ENCODE results near the gene PTK7.
A peak's percentile ranks its signal among the peaks of the same experiment; 100 is the strongest.

Gene PTK7

GRCh38 chr6:43141644-43142043 is 65.5 kb downstream of the PTK7 start:
- no peak for DNase-seq (ENCODE audit: low spot score)
- TF ChIP-seq, protein P1, sequence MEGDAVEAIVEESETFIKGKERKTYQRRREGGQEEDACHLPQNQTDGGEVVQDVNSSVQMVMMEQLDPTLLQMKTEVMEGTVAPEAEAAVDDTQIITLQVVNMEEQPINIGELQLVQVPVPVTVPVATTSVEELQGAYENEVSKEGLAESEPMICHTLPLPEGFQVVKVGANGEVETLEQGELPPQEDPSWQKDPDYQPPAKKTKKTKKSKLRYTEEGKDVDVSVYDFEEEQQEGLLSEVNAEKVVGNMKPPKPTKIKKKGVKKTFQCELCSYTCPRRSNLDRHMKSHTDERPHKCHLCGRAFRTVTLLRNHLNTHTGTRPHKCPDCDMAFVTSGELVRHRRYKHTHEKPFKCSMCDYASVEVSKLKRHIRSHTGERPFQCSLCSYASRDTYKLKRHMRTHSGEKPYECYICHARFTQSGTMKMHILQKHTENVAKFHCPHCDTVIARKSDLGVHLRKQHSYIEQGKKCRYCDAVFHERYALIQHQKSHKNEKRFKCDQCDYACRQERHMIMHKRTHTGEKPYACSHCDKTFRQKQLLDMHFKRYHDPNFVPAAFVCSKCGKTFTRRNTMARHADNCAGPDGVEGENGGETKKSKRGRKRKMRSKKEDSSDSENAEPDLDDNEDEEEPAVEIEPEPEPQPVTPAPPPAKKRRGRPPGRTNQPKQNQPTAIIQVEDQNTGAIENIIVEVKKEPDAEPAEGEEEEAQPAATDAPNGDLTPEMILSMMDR (IDR thresholded peaks at IDR 0.05; ENCODE audit: extremely low read depth, insufficient read depth, missing control alignments), result no peak
- in situ Hi-C loops (cut with MboI; ENCODE audit: low pct_unique_long_range_greater_than_20kb, low sequenced_read_pairs, unreplicated experiment), result loop anchor here (10.0 kb wide), 1 partner anchor 237 kb away; no protein-coding TSS in a partner anchor

DNA sequence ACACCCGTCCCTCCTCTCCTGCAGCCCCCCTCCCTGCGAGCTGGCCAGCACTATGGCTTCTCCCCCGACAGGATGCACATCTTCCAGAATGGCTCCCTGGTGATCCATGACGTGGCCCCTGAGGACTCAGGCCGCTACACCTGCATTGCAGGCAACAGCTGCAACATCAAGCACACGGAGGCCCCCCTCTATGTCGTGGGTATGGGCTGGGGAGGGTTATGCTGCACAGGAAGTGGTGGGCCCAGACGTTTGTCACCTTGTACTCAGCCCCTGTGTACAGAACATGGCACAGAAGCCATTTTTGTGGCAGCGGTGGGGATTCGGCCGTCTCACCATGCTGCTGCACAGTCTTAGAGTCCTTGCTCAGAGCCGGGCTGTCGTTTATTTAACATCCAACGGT is 66.0 kb downstream of the PTK7 start:
- TF ChIP-seq, protein P1 (IDR thresholded peaks at IDR 0.05; ENCODE audit: extremely low read depth, insufficient read depth, missing control alignments), result no peak
- in situ Hi-C loops (cut with MboI; ENCODE audit: low pct_unique_long_range_greater_than_20kb, low sequenced_read_pairs, unreplicated experiment), result loop anchor here (10.0 kb wide), 1 partner anchor 237 kb away; no protein-coding TSS in a partner anchor
- no peak for DNase-seq (ENCODE audit: low spot score)

- DNase-seq (ENCODE audit: low spot score), result peak; percentile 92
- in situ Hi-C loops (cut with MboI; ENCODE audit: low pct_unique_long_range_greater_than_20kb, low sequenced_read_pairs, unreplicated experiment), result loop anchor here (10.0 kb wide), 1 partner anchor 239 kb away; no protein-coding TSS in a partner anchor
- TF ChIP-seq, protein P1 (IDR thresholded peaks at IDR 0.05; ENCODE audit: extremely low read depth, insufficient read depth, missing control alignments), result peak; percentile 98
These were observed 67.4 kb downstream of the PTK7 start for GRCh38 chr6:43143235-43144128.

- in situ Hi-C loops (cut with MboI; ENCODE audit: low pct_unique_long_range_greater_than_20kb, low sequenced_read_pairs, unreplicated experiment), result loop anchor here (10.0 kb wide), 1 partner anchor 240 kb away; no protein-coding TSS in a partner anchor
- TF ChIP-seq, protein P1 (IDR thresholded peaks at IDR 0.05; ENCODE audit: extremely low read depth, insufficient read depth, missing control alignments), result no peak
These were observed 68.8 kb downstream of the PTK7 start for GRCh38 chr6:43144879-43145278.

GRCh38 chr6:43146261-43146660 is 70.1 kb downstream of the PTK7 start:
- TF ChIP-seq, protein P1 (IDR thresholded peaks at IDR 0.05; ENCODE audit: extremely low read depth, insufficient read depth, missing control alignments), result peak; percentile 8
- DNase-seq (ENCODE audit: low spot score), result no peak
- in situ Hi-C loops (cut with MboI; ENCODE audit: low pct_unique_long_range_greater_than_20kb, low sequenced_read_pairs, unreplicated experiment), result loop anchor here (10.0 kb wide), 1 partner anchor 241 kb away; no protein-coding TSS in a partner anchor

More at GRCh38 chr6:43144879-43145278, 68.8 kb downstream of the PTK7 start:
- no peak for DNase-seq (ENCODE audit: low spot score)

DNA sequence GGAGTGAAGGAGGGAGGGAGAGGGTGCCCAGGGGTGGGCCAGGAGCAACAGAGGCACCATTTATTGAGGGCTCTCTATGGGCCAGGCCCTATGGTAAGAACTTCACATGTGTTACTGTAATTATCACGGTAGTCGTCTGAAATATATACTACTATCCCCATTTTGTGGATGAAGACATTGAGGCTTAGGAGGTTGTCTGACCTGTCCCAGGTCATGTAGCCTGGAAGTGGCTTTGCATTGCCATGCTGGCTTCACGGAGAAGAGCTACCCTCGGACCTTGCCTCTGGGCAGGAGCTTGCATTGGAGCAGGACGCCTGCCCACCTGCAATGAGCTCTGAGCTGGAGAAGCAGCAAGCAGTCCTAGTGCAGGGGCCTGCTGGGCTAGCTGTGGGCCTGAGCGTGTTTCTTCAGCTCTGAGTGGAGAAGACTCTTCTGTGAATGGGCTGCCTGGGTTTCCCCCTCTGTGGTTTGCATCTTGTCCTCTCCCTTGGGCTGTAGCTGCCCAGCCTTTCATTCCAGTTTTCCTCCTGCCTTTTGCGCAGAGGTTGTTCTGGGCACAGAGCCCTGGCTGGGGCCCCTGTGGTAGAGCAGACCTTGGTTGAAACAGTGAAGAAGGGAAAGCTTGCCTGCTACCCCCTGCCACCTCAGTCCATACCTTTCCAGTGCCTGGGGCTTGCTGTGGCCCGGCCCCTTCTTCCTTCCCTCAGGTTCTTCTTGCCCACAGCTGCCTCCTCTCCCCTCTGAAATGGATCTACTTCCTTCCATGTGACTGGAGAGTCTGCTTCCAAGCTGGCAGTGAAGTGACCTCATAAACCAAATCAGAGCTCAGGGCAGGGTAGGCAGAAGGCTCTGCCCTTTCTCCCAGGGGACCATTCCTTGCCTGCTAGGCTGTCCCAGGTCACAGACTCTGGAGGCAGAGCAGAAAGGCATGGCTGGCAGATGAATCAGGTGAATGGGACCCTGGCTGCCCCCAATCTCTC is 70.9 kb downstream of the PTK7 start:
- in situ Hi-C loops (cut with MboI; ENCODE audit: low pct_unique_long_range_greater_than_20kb, low sequenced_read_pairs, unreplicated experiment), result loop anchor here (10.0 kb wide), 1 partner anchor 242 kb away; no protein-coding TSS in a partner anchor
- TF ChIP-seq, protein P1 (IDR thresholded peaks at IDR 0.05; ENCODE audit: extremely low read depth, insufficient read depth, missing control alignments), result no peak
- no peak for DNase-seq (ENCODE audit: low spot score)

All from GM13977 (cell line).